ENCODE results near the gene OSGEP. TPM values are rescaled to one million over a fixed set of nuclear protein-coding genes. Genes with fewer than 3 reads are reported as not detected.
"Not testable (repeated sequence)": the region's sequence is repeated elsewhere in the genome, so short reads cannot be mapped to it uniquely, and the experiment has no call there.

OSGEP gene
- total RNA-seq, 2 donors from 2014 or later: 50.7 to 68.1 TPM

GRCh38 chr14:20461225-20462141 lies 6.9 kb upstream of the OSGEP start, which contains the start of gene PIP4P1:
PIP4P1 (minus strand) TSS chr14:20461434; CDS start chr14:20461325, 109 bp downstream.
- DNase-seq: peak; percentile 98 to 99
- H3K36me3 Mint-ChIP-seq (ENCODE audit: insufficient read depth in 2 of 2): peaks cover 0 to 16% of the 10 kb centered on the region in 2 donors
- H3K4me3 Mint-ChIP-seq: peak within 1 kb of the TSS; percentile 91 to 93
- no peaks in the 10 kb centered on the region for H3K27me3 Mint-ChIP-seq (ENCODE audit: low read depth)
- H3K9me3 Mint-ChIP-seq: no peaks in the 10 kb centered on the region
- H3K4me1 Mint-ChIP-seq (ENCODE audit: low read depth): peaks cover 23% of the 10 kb centered on the region
- peak within 1 kb of the TSS; percentile 95 for H3K27ac Mint-ChIP-seq
- peak; percentile 95 for ATAC-seq (replicated peaks in 1 of 2)

GRCh38 chr14:20460458-20461224 lies 6.0 kb upstream of the OSGEP start:
- peak overlapping the region; percentile 91 to 93 for H3K4me3 Mint-ChIP-seq

GRCh38 chr14:20458031-20458789 lies 3.6 kb upstream of the OSGEP start:
- peaks cover 23% of the 10 kb centered on the region for H3K4me1 Mint-ChIP-seq (ENCODE audit: low read depth)
- no peak overlapping the region for H3K4me3 Mint-ChIP-seq
- no peaks in the 10 kb centered on the region for H3K9me3 Mint-ChIP-seq
- DNase-seq: no peak
- ATAC-seq (replicated peaks in 1 of 2): no peak
- peaks cover 0 to 16% of the 10 kb centered on the region in 2 donors for H3K36me3 Mint-ChIP-seq (ENCODE audit: insufficient read depth in 2 of 2)
- H3K27me3 Mint-ChIP-seq (ENCODE audit: low read depth): no peaks in the 10 kb centered on the region
- peak overlapping the region; percentile 58 for H3K27ac Mint-ChIP-seq

More at GRCh38 chr14:20460458-20461224, 6.0 kb upstream of the OSGEP start:
- peaks cover 23% of the 10 kb centered on the region for H3K4me1 Mint-ChIP-seq (ENCODE audit: low read depth)
- H3K36me3 Mint-ChIP-seq (ENCODE audit: insufficient read depth in 2 of 2): peaks cover 0 to 16% of the 10 kb centered on the region in 2 donors
- H3K27ac Mint-ChIP-seq: peak overlapping the region; percentile 95
- DNase-seq: peak; percentile 45 to 58
- ATAC-seq (replicated peaks in 1 of 2): peak; percentile 6 to 9
- H3K27me3 Mint-ChIP-seq (ENCODE audit: low read depth): no peaks in the 10 kb centered on the region
- no peaks in the 10 kb centered on the region for H3K9me3 Mint-ChIP-seq

GRCh38 chr14:20456971-20457370 lies 2.4 kb upstream of the OSGEP start:
- Mint-ChIP-seq H3K9me3 (no peaks in the 10 kb centered on the region), H3K4me3 (peak overlapping the region in 1 of 2 donors; percentile 5), H3K36me3 (ENCODE audit: insufficient read depth in 2 of 2) (peaks cover 0 to 16% of the 10 kb centered on the region in 2 donors), H3K4me1 (ENCODE audit: low read depth) (peaks cover 29% of the 10 kb centered on the region), H3K27me3 (ENCODE audit: low read depth) (no peaks in the 10 kb centered on the region), H3K27ac (no peak overlapping the region)
- DNase-seq: no peak
- no peak for ATAC-seq (replicated peaks in 1 of 2)

- H3K4me1 Mint-ChIP-seq (ENCODE audit: low read depth): peaks cover 28% of the 10 kb centered on the region
- peak; percentile 73 to 75 for ATAC-seq (replicated peaks in 1 of 2)
- H3K27me3 Mint-ChIP-seq (ENCODE audit: low read depth): no peaks in the 10 kb centered on the region
- H3K9me3 Mint-ChIP-seq: no peaks in the 10 kb centered on the region
- DNase-seq: peak; percentile 51 to 83
- H3K27ac Mint-ChIP-seq: no peak overlapping the region
- H3K36me3 Mint-ChIP-seq (ENCODE audit: insufficient read depth in 2 of 2): peaks cover 0 to 22% of the 10 kb centered on the region in 2 donors
- no peak overlapping the region for H3K4me3 Mint-ChIP-seq
Measured at GRCh38 chr14:20455355-20456300, 1.0 kb upstream of the OSGEP start.

- not testable (repeated sequence) for ATAC-seq (replicated peaks in 1 of 2); H3K9me3 Mint-ChIP-seq; H3K27me3 Mint-ChIP-seq (ENCODE audit: low read depth); DNase-seq
- Mint-ChIP-seq H3K4me1 (ENCODE audit: low read depth) (peaks cover 15% of the 10 kb centered on the region), H3K4me3 (peak overlapping the region; percentile 21 to 26), H3K36me3 (ENCODE audit: insufficient read depth in 2 of 2) (peaks cover 6 to 28% of the 10 kb centered on the region in 2 donors), H3K27ac (peak overlapping the region; percentile 60)
Measured at GRCh38 chr14:20452831-20453230, 1.8 kb downstream of the OSGEP start.

GRCh38 chr14:20446889-20447288 lies 7.7 kb downstream of the OSGEP start:
- H3K27me3 Mint-ChIP-seq (ENCODE audit: low read depth): no peaks in the 10 kb centered on the region
- no peak for ATAC-seq (replicated peaks in 1 of 2)
- H3K4me3 Mint-ChIP-seq: no peak overlapping the region
- H3K9me3 Mint-ChIP-seq: no peaks in the 10 kb centered on the region
- H3K36me3 Mint-ChIP-seq (ENCODE audit: insufficient read depth in 2 of 2): peaks cover 10 to 24% of the 10 kb centered on the region in 2 donors
- DNase-seq: no peak
- peaks cover 8% of the 10 kb centered on the region for H3K4me1 Mint-ChIP-seq (ENCODE audit: low read depth)
- peak overlapping the region; percentile 7 for H3K27ac Mint-ChIP-seq

- Mint-ChIP-seq H3K4me1 (ENCODE audit: low read depth) (peaks cover 24% of the 10 kb centered on the region), H3K36me3 (ENCODE audit: insufficient read depth in 2 of 2) (peaks cover 6 to 13% of the 10 kb centered on the region in 2 donors)
- H3K27me3 Mint-ChIP-seq (ENCODE audit: low read depth); H3K27ac Mint-ChIP-seq; DNase-seq; H3K9me3 Mint-ChIP-seq; ATAC-seq (replicated peaks in 1 of 2); H3K4me3 Mint-ChIP-seq: not testable (repeated sequence)
Measured at GRCh38 chr14:20443650-20444049, 11.0 kb downstream of the OSGEP start.

GRCh38 chr14:20441461-20441860 lies 13.2 kb downstream of the OSGEP start:
- DNase-seq (no peak), ATAC-seq (replicated peaks in 1 of 2) (no peak)
- Mint-ChIP-seq H3K4me3 (peak overlapping the region in 1 of 2 donors; percentile 70), H3K4me1 (ENCODE audit: low read depth) (peaks cover 24% of the 10 kb centered on the region), H3K27me3 (ENCODE audit: low read depth) (peaks cover 4% of the 10 kb centered on the region), H3K36me3 (ENCODE audit: insufficient read depth in 2 of 2) (no peaks in the 10 kb centered on the region), H3K27ac (no peak overlapping the region), H3K9me3 (no peaks in the 10 kb centered on the region)

GRCh38 chr14:20440882-20441281 lies 13.7 kb downstream of the OSGEP start:
- no peaks in the 10 kb centered on the region for H3K9me3 Mint-ChIP-seq
- peaks cover 4% of the 10 kb centered on the region for H3K27me3 Mint-ChIP-seq (ENCODE audit: low read depth)
- H3K36me3 Mint-ChIP-seq (ENCODE audit: insufficient read depth in 2 of 2): no peaks in the 10 kb centered on the region
- peak overlapping the region; percentile 3 for H3K27ac Mint-ChIP-seq
- ATAC-seq (replicated peaks in 1 of 2): peak; percentile 80 to 90
- H3K4me3 Mint-ChIP-seq: peak overlapping the region; percentile 35 to 70
- peak; percentile 30 to 37 for DNase-seq
- peaks cover 24% of the 10 kb centered on the region for H3K4me1 Mint-ChIP-seq (ENCODE audit: low read depth)

- peak overlapping the region; percentile 35 to 70 for H3K4me3 Mint-ChIP-seq
- no peak overlapping the region for H3K27ac Mint-ChIP-seq
- H3K27me3 Mint-ChIP-seq (ENCODE audit: low read depth): peaks cover 4% of the 10 kb centered on the region
- no peaks in the 10 kb centered on the region for H3K36me3 Mint-ChIP-seq (ENCODE audit: insufficient read depth in 2 of 2)
- H3K9me3 Mint-ChIP-seq: no peaks in the 10 kb centered on the region
- ATAC-seq (replicated peaks in 1 of 2): peak; percentile 13 to 27
- no peak for DNase-seq
- peaks cover 24% of the 10 kb centered on the region for H3K4me1 Mint-ChIP-seq (ENCODE audit: low read depth)
Measured at GRCh38 chr14:20440465-20440864, 14.1 kb downstream of the OSGEP start.
